IPS-18c (cell line): ENCODE results near the gene ZG16B.

Experiments
- H3K4me3 ChIP-seq: 2 replicates; pipeline ENCODE4 v1.7.0; 2013; ENCODE audit warnings: low read depth, mild to moderate bottlenecking, low read length, moderate library complexity; ENCODE audit not compliant: insufficient read depth
- H3K9me3 ChIP-seq: one replicate; pipeline ENCODE4 v1.6.1; 2013; ENCODE audit warnings: mild to moderate bottlenecking, low read length, moderate library complexity; ENCODE audit not compliant: control insufficient read depth, insufficient read depth

The ZG16B gene

DNA sequence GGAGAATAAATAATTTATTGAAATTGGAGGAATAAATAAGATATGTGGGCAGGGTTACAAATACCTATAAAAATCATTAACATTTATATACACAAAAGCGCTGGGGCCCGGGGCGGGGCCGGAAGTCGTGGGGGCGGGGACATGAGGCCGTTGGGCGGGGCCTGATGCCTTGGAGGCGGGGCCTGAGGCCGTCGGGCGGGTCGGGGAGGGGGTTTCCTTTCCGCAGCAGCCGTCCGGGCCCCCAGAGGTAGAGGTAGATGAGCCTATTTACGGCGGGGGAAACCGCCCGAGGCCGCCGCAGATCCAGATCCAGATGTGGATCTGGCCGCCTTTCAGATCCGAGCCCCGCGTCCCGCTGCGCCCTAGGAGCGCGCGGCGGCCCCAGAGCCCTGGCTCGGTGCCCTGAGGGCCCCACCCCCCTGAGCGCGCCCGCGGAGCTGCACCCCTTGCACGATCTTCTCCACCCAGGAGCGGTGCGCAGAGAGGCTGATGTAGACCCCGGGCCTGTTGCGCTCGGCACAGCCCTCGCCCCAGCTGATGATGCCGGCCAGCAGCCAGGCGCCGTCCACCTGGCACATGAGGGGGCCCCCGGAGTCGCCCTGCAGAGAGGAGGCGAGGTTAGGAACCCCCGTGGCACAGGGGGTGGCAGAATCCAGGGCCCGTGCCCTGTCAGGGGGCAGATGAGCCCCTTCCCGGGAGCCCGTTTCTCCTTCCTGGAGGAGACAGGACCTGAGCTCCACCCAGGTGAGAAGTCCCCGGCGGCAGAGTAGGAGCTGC is 22.8 kb downstream of the ZG16B start:
- Histone ChIP-seq H3K9me3 (no peaks in the 10 kb centered on the region), H3K4me3 (no peak overlapping the region)

DNA sequence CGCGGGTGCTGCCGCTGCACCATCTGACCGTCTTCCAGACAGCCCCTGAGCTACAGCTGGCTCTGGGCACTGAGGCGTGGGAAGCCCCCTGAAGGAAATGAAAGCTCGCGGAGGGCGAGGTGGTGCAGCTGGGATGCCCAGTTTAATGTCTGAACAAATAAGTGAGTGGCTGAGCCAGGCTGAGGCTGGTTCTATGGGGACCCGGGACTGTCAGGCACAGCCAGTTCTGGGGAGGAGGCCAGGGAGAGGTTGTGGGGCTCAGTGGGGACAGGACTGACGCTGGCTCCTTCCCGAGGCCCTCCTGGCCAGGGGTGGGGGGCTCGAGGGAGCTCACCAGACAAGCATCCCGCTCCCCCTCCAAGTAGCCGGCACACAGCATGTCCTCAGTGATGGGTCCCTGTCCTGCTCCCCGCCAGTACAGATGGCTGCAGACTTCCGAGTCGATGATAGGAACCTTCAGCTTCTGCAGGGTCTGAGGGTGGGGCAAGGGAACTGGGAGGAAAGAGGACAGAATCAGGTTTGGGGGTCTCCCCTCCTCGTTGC is 23.5 kb downstream of the ZG16B start:
- Histone ChIP-seq H3K4me3 (no peak overlapping the region), H3K9me3 (no peaks in the 10 kb centered on the region)

DNA sequence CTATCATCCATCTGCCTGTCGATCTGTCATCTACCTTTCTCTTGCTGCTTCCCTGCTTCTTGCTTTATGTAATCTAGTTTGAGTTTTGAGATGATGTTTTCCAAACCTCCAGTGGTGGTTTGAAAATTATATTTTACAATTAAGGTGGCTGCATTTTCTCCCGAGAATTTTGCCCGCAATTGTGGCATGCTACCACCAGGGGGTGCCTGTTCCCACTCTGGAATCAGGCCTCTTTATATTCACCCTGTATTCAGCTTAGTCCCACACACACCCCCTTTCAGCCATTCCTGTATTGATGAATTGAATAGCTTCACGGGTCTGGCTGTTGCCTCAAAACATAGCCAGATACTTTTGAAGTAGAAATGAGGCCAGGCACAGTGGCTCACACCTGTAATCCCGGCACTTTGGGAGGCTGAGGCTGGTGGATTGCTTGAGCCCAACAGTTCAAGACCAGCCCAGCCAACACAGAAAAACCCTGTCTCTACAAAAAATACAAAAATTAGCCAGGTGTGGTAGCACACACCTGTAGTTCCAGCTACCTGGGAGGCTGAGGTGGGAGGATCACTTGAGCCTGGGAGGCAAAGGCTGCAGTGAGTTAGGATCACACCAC is 24.7 kb downstream of the ZG16B start:
- H3K4me3 ChIP-seq: no peak overlapping the region
- H3K9me3 ChIP-seq: no peaks in the 10 kb centered on the region

DNA sequence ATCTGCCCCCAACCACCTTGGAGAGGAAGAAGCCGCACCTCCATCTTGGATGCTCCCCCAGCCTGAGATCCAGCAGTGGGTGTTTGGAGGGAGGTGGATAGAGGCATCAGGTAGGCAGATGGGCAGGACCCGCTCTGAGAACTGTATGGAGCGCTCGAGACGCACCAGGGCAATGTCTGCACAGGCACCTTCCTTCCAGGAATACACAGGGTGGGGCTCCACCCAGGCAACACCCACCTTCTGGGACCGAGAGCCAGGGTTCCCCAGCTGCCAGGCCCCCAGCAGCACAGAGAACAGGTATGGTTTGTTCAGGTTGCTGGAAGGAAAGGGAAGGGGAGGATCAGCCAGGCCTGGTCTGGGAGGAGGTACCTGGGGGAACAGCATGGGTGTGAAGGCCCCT is 25.4 kb downstream of the ZG16B start:
- no peaks in the 10 kb centered on the region for H3K9me3 ChIP-seq

GRCh38 chr16:2856061-2856670 is 26.1 kb downstream of the ZG16B start:
- Histone ChIP-seq H3K9me3 (no peaks in the 10 kb centered on the region), H3K4me3 (no peak overlapping the region)

More for the DNA sequence above, 25.4 kb downstream of the ZG16B start:
- H3K4me3 ChIP-seq: no peak overlapping the region

DNA sequence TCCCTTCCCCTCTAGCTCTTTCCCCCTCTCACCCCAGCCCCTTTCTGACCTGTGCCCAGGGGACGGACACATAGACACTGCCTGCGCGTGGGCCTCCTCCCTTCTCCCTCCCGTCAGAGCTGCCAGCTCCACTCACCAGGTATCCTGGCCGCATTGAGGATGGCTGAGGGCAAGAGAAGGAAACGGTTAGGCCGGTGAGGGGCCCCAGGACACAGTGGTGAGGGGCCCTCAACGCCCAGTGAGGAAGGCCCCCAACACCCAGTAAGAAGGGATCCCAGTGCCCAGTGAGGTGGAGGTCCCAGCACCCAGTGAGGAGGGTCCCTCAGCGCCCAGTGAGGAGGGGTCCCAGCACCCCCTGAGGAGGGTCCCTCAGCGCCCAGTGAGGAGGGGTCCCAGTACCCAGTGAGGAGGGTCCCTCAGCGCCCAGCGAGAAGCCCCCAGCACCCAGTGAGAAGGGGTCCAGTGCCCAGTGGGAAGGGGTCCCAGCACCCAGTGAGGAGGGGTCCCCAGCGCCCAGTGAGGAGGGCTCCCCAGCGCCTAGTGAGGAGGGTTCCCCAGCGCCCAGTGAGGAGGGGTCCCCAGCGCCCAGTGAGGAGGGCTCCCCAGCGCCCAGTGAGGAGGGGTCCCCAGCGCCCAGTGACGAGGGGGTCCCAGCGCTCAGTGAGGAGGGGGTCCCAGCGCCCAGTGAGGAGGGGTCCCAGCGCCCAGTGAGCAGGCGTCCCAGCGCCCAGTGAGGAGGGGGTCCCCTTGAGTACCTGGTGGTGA is 26.8 kb downstream of the ZG16B start:
- Histone ChIP-seq H3K4me3 (no peak overlapping the region), H3K9me3 (no peaks in the 10 kb centered on the region)

GRCh38 chr16:2857451-2858244 is 27.5 kb downstream of the ZG16B start, which contains the start of gene PRSS22:
Gene PRSS22, minus strand, starts transcription at chr16:2858170. Its CDS starts 66 bp downstream, at chr16:2858104.
- H3K4me3 ChIP-seq: peak within 1 kb of the TSS; percentile 38
- H3K9me3 ChIP-seq: no peaks in the 10 kb centered on the region

GRCh38 chr16:2858245-2859025 is 28.3 kb downstream of the ZG16B start:
- Histone ChIP-seq H3K4me3 (peak overlapping the region; percentile 38), H3K9me3 (no peaks in the 10 kb centered on the region)

- H3K4me3 ChIP-seq: no peak overlapping the region
Observed at GRCh38 chr16:2859686-2860265, 29.7 kb downstream of the ZG16B start.

GRCh38 chr16:2860826-2861567 is 30.9 kb downstream of the ZG16B start:
- H3K4me3 ChIP-seq: no peak overlapping the region
- H3K9me3 ChIP-seq: no peaks in the 10 kb centered on the region

More at GRCh38 chr16:2859686-2860265, 29.7 kb downstream of the ZG16B start:
- no peaks in the 10 kb centered on the region for H3K9me3 ChIP-seq

DNA sequence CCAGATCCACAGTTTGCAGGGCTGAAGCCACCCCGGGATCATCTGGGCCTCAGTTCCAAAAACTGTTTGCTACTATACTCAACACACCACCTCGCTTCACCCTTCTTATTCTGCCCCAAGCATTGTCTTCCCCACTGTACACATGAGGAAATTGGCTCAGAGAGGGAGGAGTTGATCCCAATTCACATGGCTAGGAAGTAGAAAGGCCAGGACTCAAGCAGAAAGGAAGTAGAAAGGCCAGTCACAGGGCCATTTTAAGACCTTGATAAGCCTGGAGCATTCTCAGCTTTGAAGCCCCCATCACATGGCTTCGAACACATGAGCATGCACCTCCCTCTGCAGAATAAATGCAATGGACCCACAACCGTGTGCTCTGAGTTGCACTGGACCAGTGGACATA is 35.5 kb downstream of the ZG16B start:
- no peak overlapping the region for H3K4me3 ChIP-seq
- H3K9me3 ChIP-seq: peaks cover 2% of the 10 kb centered on the region

GRCh38 chr16:2866431-2866830 is 36.3 kb downstream of the ZG16B start:
- H3K9me3 ChIP-seq: peaks cover 2% of the 10 kb centered on the region
- no peak overlapping the region for H3K4me3 ChIP-seq

- Histone ChIP-seq H3K9me3 (peaks cover 2% of the 10 kb centered on the region), H3K4me3 (peak overlapping the region; percentile 72; the same call in 1 of the 2 replicates)
Observed at GRCh38 chr16:2867661-2867986, 37.5 kb downstream of the ZG16B start.

DNA sequence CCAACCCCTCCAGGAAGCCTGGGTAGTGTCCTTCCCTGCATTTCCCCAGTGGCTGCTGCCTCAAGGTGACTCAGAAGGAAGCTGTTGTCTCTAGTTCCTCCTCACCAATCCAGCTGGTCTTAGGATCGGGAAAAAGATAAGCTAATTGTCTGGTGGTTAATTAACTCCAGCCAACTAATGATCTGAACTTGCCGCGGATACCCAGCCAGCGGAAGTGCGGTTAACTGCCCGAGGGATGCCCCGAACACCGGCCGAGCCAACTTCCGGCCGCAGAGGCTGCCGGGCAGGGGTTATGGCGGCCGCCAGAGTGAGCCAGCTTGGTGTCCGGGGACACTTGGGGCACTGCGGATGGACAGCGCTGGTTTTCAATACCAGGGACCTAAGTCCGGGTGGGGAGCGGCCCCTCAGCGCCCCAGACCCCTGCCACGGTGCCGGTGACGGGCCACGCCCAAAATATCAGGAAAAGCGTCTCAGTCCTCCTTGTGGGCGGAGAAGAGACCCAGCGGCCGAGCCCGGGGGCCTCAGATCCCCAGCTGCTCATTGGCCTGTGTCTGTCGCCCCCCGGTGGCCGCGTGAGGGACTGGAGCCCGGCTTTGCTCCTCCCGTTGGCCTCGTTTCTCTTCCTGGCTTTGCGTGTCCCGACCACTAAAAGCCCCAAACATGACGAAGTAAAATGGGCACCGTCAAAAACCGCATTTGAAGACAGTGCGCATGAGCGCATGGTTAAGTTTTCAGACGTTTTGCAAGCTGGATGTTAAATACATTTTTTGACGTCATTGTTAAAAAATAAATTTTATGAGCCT is 38.1 kb downstream of the ZG16B start:
- Histone ChIP-seq H3K9me3 (peaks cover 2% of the 10 kb centered on the region), H3K4me3 (peak overlapping the region; percentile 72)
